Measurements from ENCODE around the gene EGFL8. TPM values are rescaled to one million over a fixed set of nuclear protein-coding genes. Genes with fewer than 3 reads are reported as not detected.
"Not testable (repeated sequence)": the region's sequence is repeated elsewhere in the genome, so short reads cannot be mapped to it uniquely, and the experiment has no call there.

EGFL8 gene
- total RNA-seq, 1 experiment from 2014 or later: 18.8 TPM

DNA sequence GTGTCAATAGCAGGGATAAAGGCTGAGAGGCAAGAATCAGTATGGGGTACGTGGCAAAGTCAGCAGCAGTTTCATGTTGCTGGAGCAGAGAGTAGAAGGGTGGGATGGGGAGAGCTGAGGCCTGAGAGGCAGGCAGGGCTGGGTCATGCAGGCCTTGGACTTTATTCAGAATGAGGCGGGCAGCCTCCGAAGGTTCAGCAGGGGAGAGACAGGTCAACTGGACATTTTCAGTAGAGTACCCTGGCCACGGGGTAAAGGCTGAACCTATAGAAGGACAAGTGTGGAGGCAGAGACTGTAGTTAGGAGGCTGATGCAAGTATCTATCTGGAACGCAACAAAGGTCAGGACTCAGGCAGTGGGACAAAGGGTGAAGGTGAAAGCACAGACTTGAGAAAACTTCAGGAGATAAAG, 45.8 kb downstream of the EGFL8 start:
- H3K4me1 Mint-ChIP-seq (ENCODE audit: low read depth, unreplicated experiment): no peaks in the 10 kb centered on the region
- intact Hi-C loops (cut with micrococcal nuclease; ENCODE audit: unreplicated experiment): no loop called here
- peaks cover 4% of the 10 kb centered on the region for H3K36me3 Mint-ChIP-seq (ENCODE audit: insufficient read depth, unreplicated experiment)
- H3K9me3 Mint-ChIP-seq (ENCODE audit: low read depth, unreplicated experiment): no peaks in the 10 kb centered on the region
- DNase-seq: no peak
- TF ChIP-seq, protein P1, sequence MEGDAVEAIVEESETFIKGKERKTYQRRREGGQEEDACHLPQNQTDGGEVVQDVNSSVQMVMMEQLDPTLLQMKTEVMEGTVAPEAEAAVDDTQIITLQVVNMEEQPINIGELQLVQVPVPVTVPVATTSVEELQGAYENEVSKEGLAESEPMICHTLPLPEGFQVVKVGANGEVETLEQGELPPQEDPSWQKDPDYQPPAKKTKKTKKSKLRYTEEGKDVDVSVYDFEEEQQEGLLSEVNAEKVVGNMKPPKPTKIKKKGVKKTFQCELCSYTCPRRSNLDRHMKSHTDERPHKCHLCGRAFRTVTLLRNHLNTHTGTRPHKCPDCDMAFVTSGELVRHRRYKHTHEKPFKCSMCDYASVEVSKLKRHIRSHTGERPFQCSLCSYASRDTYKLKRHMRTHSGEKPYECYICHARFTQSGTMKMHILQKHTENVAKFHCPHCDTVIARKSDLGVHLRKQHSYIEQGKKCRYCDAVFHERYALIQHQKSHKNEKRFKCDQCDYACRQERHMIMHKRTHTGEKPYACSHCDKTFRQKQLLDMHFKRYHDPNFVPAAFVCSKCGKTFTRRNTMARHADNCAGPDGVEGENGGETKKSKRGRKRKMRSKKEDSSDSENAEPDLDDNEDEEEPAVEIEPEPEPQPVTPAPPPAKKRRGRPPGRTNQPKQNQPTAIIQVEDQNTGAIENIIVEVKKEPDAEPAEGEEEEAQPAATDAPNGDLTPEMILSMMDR (IDR thresholded peaks at IDR 0.05; ENCODE audit: unreplicated experiment): no peak
- H3K4me3 Mint-ChIP-seq (ENCODE audit: low read depth, unreplicated experiment): no peak overlapping the region
- no peak overlapping the region for H3K27ac Mint-ChIP-seq (ENCODE audit: unreplicated experiment)
- H3K27me3 Mint-ChIP-seq (ENCODE audit: unreplicated experiment): peaks cover 77% of the 10 kb centered on the region
- no TSS peak for BruUV-seq (replicated peaks)
- CTCF ChIA-PET: no interaction called here

DNA sequence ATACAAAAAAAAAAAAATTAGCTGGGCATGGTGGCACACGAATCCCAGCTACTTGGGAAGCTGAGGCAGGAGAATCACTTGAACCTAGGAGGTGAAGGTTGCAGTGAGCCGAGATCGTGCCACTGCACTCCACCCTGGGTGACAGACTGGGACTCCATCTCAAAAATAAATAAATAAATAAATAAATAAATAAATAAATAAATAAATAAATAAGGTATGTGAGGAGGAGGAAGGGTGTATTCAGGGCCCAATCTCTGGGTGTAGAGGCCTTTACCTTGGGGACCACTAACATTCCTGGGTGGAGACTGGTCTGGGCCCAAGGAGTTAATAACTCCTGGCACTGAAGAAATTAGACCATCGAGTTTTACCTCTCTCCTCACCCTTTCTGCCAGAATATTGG, 47.0 kb downstream of the EGFL8 start:
- H3K27ac Mint-ChIP-seq (ENCODE audit: unreplicated experiment); H3K36me3 Mint-ChIP-seq (ENCODE audit: insufficient read depth, unreplicated experiment); H3K9me3 Mint-ChIP-seq (ENCODE audit: low read depth, unreplicated experiment); BruUV-seq (replicated peaks); DNase-seq; H3K4me3 Mint-ChIP-seq (ENCODE audit: low read depth, unreplicated experiment); intact Hi-C loops (cut with micrococcal nuclease; ENCODE audit: unreplicated experiment); H3K4me1 Mint-ChIP-seq (ENCODE audit: low read depth, unreplicated experiment): not testable (repeated sequence)
- peaks cover 77% of the 10 kb centered on the region for H3K27me3 Mint-ChIP-seq (ENCODE audit: unreplicated experiment)
- CTCF ChIA-PET: interaction anchor here (1.9 kb wide), 1 partner anchor 16 kb away, joined by 4 read pairs; no protein-coding TSS in a partner anchor

DNA sequence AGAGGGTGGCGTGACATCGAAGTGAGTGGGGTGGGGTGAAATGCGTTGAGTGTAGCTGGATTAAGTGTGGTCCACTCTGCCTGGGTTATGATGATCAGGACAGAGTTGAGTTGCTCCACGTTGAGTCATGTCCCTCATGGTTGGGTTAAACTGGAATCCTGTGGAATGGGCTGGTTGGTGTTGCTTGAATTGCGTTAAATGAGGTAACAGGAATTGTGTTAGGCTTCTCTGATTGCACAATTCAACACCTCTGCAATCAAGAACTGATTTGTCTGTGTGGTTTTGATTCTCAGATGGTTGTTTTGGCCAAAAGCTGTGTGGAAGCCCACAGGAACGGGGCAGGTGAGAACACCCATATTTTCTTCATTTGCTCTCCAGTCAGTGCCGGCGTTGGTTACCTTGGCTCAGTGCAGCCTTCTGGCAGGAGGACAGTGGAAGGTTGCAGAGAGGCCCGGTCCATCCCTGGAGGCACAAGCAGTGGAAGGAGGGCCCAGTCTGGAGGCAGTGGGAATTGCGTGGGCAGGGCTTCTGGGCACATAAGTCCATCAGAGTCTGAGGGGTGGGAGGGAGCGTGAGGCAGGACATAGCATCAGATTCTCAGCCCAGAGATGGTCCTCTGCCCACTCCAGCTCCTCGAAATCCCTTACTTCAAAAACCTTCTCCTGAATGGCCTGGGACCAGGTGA, 47.8 kb downstream of the EGFL8 start:
- Mint-ChIP-seq H3K27ac (ENCODE audit: unreplicated experiment) (no peak overlapping the region), H3K4me1 (ENCODE audit: low read depth, unreplicated experiment) (no peaks in the 10 kb centered on the region), H3K4me3 (ENCODE audit: low read depth, unreplicated experiment) (no peak overlapping the region), H3K36me3 (ENCODE audit: insufficient read depth, unreplicated experiment) (peaks cover 4% of the 10 kb centered on the region), H3K9me3 (ENCODE audit: low read depth, unreplicated experiment) (no peaks in the 10 kb centered on the region), H3K27me3 (ENCODE audit: unreplicated experiment) (peaks cover 80% of the 10 kb centered on the region)
- CTCF ChIA-PET: interaction anchor here (0.6 to 1.9 kb wide), 2 partner anchors 17 to 83 kb away, joined by 4 read pairs; no protein-coding TSS in a partner anchor
- intact Hi-C loops (cut with micrococcal nuclease; ENCODE audit: unreplicated experiment): no loop called here
- TF ChIP-seq, protein P1 (IDR thresholded peaks at IDR 0.05; ENCODE audit: unreplicated experiment): no peak
- BruUV-seq (replicated peaks): no TSS peak
- DNase-seq: no peak

DNA sequence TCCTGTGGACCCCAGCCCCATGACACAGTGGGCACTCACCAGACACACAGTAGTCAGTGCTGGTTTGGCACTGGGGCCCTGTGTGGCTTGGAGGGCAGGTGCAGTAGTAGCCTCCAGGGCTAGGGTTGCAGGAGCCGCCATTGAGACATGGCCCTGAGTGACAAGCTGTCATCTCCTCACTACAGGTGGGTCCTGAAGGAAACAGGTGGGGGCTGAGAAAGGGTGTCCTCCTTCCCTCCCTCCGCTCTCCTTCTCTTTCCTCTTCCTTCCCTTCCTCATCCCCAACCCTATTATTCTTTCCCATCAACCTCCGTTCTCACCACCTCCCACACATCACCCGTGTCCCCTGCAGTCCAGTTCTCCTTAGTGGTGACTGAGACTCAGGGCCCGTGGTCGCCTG, 49.3 kb downstream of the EGFL8 start:
- peaks cover 4% of the 10 kb centered on the region for H3K36me3 Mint-ChIP-seq (ENCODE audit: insufficient read depth, unreplicated experiment)
- TF ChIP-seq, protein P1 (IDR thresholded peaks at IDR 0.05; ENCODE audit: unreplicated experiment): no peak
- no peak for DNase-seq
- H3K4me1 Mint-ChIP-seq (ENCODE audit: low read depth, unreplicated experiment): no peaks in the 10 kb centered on the region
- no TSS peak for BruUV-seq (replicated peaks)
- H3K27ac Mint-ChIP-seq (ENCODE audit: unreplicated experiment): no peak overlapping the region
- H3K27me3 Mint-ChIP-seq (ENCODE audit: unreplicated experiment): peaks cover 88% of the 10 kb centered on the region
- intact Hi-C loops (cut with micrococcal nuclease; ENCODE audit: unreplicated experiment): no loop called here
- CTCF ChIA-PET: no interaction called here
- H3K9me3 Mint-ChIP-seq (ENCODE audit: low read depth, unreplicated experiment): no peaks in the 10 kb centered on the region
- no peak overlapping the region for H3K4me3 Mint-ChIP-seq (ENCODE audit: low read depth, unreplicated experiment)

DNA sequence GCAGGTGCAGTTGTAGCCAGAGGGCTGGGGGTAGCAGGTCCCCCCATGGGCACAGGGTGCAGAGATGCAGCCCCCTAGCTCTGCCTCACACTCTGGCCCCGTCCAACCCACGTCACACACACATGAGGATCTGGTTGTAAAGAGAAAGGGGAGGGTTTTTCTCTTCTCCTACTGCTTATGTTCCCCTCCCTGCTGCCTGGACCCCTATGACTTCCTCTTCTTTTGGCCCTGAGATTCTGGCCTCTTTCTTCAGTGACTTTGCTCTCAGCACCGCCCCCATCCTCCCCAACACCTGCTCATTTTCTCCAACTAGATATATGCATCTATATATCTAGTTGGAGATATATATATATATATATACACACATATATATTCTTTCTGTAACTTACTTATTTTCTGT, 49.7 kb downstream of the EGFL8 start:
- H3K27ac Mint-ChIP-seq (ENCODE audit: unreplicated experiment): no peak overlapping the region

More for the DNA sequence above, 49.7 kb downstream of the EGFL8 start:
- no peak overlapping the region for H3K4me3 Mint-ChIP-seq (ENCODE audit: low read depth, unreplicated experiment)
- no peaks in the 10 kb centered on the region for H3K9me3 Mint-ChIP-seq (ENCODE audit: low read depth, unreplicated experiment)
- H3K4me1 Mint-ChIP-seq (ENCODE audit: low read depth, unreplicated experiment): no peaks in the 10 kb centered on the region
- no peak for DNase-seq
- TF ChIP-seq, protein P1 (IDR thresholded peaks at IDR 0.05; ENCODE audit: unreplicated experiment): no peak
- no TSS peak for BruUV-seq (replicated peaks)
- H3K36me3 Mint-ChIP-seq (ENCODE audit: insufficient read depth, unreplicated experiment): peaks cover 4% of the 10 kb centered on the region
- CTCF ChIA-PET: no interaction called here
- intact Hi-C loops (cut with micrococcal nuclease; ENCODE audit: unreplicated experiment): no loop called here
- H3K27me3 Mint-ChIP-seq (ENCODE audit: unreplicated experiment): peaks cover 88% of the 10 kb centered on the region
